NT2/D1 (cell line): Measurements from ENCODE around the gene IL22RA2.

ENCODE experiments used
- SUZ12 ChIP-seq: IDR thresholded peaks from 2 replicates; pipeline ENCODE4 v1.6.1; 2011; ENCODE audit not compliant: insufficient read length, insufficient read depth; ENCODE audit errors: extremely low read depth
- YY1 ChIP-seq: IDR thresholded peaks from 2 replicates; pipeline ENCODE4 v1.6.1; 2011; ENCODE audit not compliant: insufficient read length, insufficient read depth
- ZNF274 ChIP-seq: IDR thresholded peaks from 2 replicates; pipeline ENCODE4 v1.6.1; 2011; ENCODE audit warnings: mild to moderate bottlenecking, low read depth, low read length

- TF ChIP-seq YY1 (no peak), ZNF274 (no peak), SUZ12 (no peak)
These were observed 62.0 kb downstream of the IL22RA2 start for GRCh38 chr6:137111296-137112066.
